AG04449 (cell line): ENCODE results near the gene ABCC6.

ENCODE experiments used
- CTCF ChIA-PET: fragments of 350-600 bp; formaldehyde crosslinking; extraction: SDS; loops from one replicate; lab custom pipeline; 2021; ENCODE audit warnings: antibody characterized with exemption; lab: Yijun Ruan, JAX
- POLR2A ChIA-PET: fragments of 400-600, 350-600 bp; formaldehyde crosslinking; extraction: SDS; loops from one replicate; lab custom pipeline; 2020; ENCODE audit warnings: antibody characterized with exemption, inconsistent platforms; lab: Yijun Ruan, JAX
- DNase-seq: peaks from one replicate; pipeline ENCODE4 v3.0.0-alpha.2; 2010; ENCODE audit warnings: low read depth, low spot score
- H3K4me3 ChIP-seq: 2 replicates; pipeline ENCODE4 v1.5.1; 2011; ENCODE audit warnings: low read depth, mild to moderate bottlenecking, control low read depth, low read length
- CTCF ChIP-seq: IDR thresholded peaks from one replicate; pipeline ENCODE4 v1.5.1; 2011; ENCODE audit warnings: mild to moderate bottlenecking, moderate library complexity, low read length, control low read depth, inconsistent platforms; ENCODE audit not compliant: insufficient read depth; ENCODE audit errors: missing control alignments

The ABCC6 gene

GRCh38 chr16:16121185-16121727 is 102.0 kb downstream of the ABCC6 start:
- POLR2A ChIA-PET: no interaction called here
- H3K4me3 ChIP-seq: no peak overlapping the region
- no peak for DNase-seq
- TF ChIP-seq CTCF: no peak
- CTCF ChIA-PET: interaction anchor here (0.8 to 2.1 kb wide), 4 partner anchors 25 to 301 kb away, joined by 3 to 7 read pairs (median 4); no protein-coding TSS in a partner anchor

GRCh38 chr16:16120382-16121184 is 102.7 kb downstream of the ABCC6 start:
- no peak overlapping the region for H3K4me3 ChIP-seq
- DNase-seq: no peak
- ChIA-PET CTCF (interaction anchor here (0.8 to 2.5 kb wide), 6 partner anchors 25 to 365 kb away, joined by 3 to 8 read pairs (median 4); no protein-coding TSS in a partner anchor), POLR2A (no interaction called here)
- no peak for TF ChIP-seq CTCF

- TF ChIP-seq CTCF: no peak
- POLR2A ChIA-PET: no interaction called here
- no peak overlapping the region for H3K4me3 ChIP-seq
- CTCF ChIA-PET: interaction anchor here (1.0 to 2.5 kb wide), 2 partner anchors 245 to 364 kb away, joined by 3 to 8 read pairs; no protein-coding TSS in a partner anchor
- no peak for DNase-seq
Measured at GRCh38 chr16:16120044-16120381, 103.3 kb downstream of the ABCC6 start.

GRCh38 chr16:16118337-16118736 is 105.0 kb downstream of the ABCC6 start:
- no peak for DNase-seq
- CTCF ChIA-PET: interaction anchor here (1.5 to 2.5 kb wide), 2 partner anchors 9 to 244 kb away, joined by 6 to 8 read pairs; no protein-coding TSS in a partner anchor
- no peak overlapping the region for H3K4me3 ChIP-seq
- TF ChIP-seq CTCF: no peak
- POLR2A ChIA-PET: no interaction called here

GRCh38 chr16:16116841-16117240 is 106.5 kb downstream of the ABCC6 start:
- DNase-seq: no peak
- TF ChIP-seq CTCF: no peak
- ChIA-PET CTCF (no interaction called here), POLR2A (no interaction called here)
- H3K4me3 ChIP-seq: no peak overlapping the region

GRCh38 chr16:16113076-16113475 is 110.2 kb downstream of the ABCC6 start:
- no peak for TF ChIP-seq CTCF
- no peak for DNase-seq
- no peak overlapping the region for H3K4me3 ChIP-seq
- POLR2A ChIA-PET: no interaction called here
- CTCF ChIA-PET: interaction anchor here (1.2 kb wide), 1 partner anchor 14 kb away, joined by 3 read pairs; no protein-coding TSS in a partner anchor
